Measurements from ENCODE around the gene ORC6.

Gene ORC6

GRCh38 chr16:46701615-46702014 is 12.2 kb downstream of the ORC6 start:
- no peak for DNase-seq (ENCODE audit: low read depth)

GRCh38 chr16:46702030-46702429 is 12.6 kb downstream of the ORC6 start:
- no peak for DNase-seq (ENCODE audit: low read depth)

GRCh38 chr16:46706642-46707041 is 17.2 kb downstream of the ORC6 start:
- no peak for DNase-seq (ENCODE audit: low read depth)

- DNase-seq (ENCODE audit: low read depth), result no peak
Measured at GRCh38 chr16:46709469-46710005, 20.1 kb downstream of the ORC6 start.

DNA sequence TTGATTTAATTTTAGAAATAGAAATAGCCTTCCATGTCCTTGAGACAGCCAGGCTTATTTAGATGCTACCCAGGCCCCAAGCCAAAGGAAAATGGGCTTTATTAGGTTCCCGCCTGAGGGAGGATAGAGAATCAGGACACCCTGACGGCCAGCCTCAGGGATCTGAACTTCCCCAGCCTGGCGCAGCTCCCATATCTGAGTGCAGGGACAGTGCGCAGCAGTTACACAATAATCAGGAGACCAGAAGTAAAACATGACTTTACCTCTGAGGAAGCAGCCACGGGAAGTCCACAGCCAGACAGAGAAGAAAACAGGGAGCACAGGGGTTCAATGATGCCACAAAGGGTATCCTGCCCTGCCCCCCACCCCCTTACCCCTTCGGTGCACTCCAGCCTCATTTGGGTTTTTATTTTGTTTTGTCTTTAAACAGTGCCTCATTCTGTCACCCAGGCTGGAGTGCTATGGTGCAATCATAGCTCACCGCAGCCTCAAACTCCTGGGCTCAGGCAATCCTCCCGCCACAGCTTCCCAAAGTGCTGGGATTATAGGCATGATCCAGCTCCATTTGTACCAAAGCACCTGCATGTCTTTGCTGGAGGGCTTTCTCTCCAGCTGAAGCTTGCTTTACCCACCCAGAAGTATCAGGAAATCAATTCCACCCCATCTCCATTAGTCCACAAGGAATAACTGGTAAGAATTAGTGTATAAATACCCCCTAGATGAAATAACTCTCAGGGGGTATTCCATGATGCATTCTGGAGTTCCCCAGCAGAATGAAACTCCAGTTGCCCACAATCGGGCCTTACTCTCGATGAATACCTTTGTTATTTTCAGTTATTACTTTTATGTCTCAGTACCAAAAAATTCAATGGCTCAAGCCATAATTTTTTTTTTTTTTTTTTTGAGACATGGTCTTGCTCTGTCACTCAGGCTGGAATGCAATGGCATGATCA is 21.9 kb downstream of the ORC6 start:
- no peak for DNase-seq (ENCODE audit: low read depth)

GRCh38 chr16:46712911-46713310 is 23.5 kb downstream of the ORC6 start:
- DNase-seq (ENCODE audit: low read depth), result no peak

DNA sequence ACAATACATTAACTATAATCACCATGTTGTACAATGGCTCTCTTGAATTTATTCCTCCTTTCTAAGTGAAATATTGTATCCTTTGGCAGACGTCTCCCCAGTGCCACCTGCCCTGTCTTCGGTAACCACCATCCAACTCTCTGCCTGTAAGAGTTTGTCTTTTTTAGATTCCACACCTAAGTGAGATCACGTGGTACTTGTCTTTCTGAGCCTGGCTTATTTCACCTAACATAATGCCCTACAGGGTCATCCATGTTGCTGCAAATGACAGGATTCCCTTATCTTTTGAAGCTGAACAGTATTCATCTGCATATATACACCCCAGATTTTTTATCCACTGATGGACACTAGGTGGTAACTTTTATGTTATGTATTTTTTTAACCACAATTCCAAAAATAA is 24.2 kb downstream of the ORC6 start:
- DNase-seq (ENCODE audit: low read depth), result no peak

DNA sequence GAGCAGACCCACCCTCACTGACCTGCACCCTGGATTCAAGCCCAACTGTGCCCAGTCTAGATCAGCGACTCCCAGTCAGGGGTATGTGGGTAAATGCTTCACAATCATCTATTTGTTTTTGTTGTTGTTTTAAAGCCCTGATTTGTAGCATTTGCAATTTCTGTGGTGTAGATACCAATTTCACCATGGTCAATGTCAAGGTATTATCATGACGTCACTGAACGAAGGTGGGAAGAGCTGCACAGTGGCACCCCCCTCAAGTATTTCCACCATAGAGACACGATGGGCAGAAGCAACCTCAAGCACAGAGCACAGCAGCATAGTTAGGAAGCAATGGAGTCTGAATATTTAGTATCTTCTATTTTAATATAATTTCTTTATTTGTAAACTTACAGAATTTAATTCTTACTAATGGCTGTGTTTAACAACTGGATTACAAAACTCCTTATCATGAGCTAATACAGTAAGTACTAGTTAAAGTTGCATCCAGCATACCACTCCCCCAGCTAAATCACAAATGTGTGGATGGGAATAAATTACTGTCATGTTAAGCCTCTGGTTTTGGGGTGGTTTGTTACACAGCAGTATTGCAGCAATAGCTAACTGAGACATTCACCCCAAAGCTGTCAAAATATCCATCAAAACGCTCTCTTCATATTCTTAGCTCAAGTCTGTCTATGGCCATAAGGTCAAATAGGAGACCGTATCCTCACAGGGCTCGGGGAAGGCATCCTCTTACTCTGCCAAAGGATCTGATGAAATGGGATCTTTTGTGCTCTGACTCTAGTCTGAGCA is 25.5 kb downstream of the ORC6 start:
- DNase-seq (ENCODE audit: low read depth), result no peak

- no peak for DNase-seq (ENCODE audit: low read depth)
Measured at GRCh38 chr16:46715769-46716305, 26.4 kb downstream of the ORC6 start.

GRCh38 chr16:46717692-46718091 is 28.2 kb downstream of the ORC6 start:
- DNase-seq (ENCODE audit: low read depth), result no peak

DNA sequence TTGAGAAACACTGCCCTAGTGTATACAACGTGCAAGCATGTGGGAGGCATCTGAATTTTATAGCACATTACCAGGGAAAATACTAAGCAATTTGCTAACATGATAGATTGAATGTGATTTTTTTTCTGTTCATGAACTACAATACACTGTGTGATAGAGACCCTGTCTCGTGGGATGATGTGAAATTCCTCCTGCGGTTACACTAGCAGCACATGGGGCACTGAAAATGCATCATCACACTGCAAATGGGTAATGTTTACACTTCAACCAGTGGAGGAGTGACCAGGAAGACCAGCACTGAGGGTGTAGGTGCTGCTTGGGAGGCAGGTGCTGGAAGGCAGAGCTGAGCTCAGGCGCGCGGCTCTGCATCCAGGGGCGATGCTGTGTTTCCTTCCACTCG is 28.8 kb downstream of the ORC6 start:
- DNase-seq (ENCODE audit: low read depth), result no peak

- no peak for DNase-seq (ENCODE audit: low read depth)
Measured at GRCh38 chr16:46719528-46719927, 30.1 kb downstream of the ORC6 start.

DNA sequence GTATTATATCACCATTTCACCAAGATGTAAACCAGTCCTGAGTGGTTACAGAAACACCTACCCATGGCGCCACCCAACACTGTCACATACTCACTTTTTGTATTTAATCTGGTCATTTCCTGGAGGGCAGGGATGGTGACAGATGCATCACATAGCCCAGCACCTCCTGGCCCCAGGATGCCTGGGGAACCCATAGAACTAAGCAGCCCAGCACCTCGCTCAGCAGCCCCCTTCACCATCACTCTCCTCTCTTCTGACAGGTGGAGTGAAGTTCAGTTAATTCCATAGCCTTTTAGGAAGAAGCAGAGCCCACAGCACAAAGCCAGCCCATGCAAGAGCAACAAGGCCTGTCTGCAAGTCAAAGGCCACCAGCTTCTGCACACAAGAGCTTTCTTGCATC is 31.2 kb downstream of the ORC6 start:
- DNase-seq (ENCODE audit: low read depth), result no peak

GRCh38 chr16:46721885-46722284 is 32.4 kb downstream of the ORC6 start:
- DNase-seq (ENCODE audit: low read depth), result no peak

DNA sequence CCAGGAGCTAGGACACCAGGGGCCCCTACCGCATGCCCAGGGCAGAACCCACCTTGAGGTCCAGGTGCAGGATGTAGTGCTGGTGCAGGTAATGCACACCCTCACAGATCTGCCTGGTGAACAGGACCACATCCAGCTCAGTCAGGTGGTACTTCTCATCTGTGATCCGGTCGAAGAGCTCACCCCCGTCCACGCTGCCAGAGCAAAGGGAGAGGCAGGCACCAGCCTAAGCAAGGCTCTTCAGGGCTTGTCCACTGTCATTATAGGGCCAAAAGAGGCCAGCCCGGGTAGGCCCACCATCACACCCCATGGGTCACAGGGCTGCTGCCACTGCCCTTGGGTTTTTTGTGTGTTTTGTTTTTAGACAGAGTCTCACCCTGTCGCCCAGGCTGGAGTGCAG is 37.7 kb downstream of the ORC6 start:
- no peak for DNase-seq (ENCODE audit: low read depth)

- DNase-seq (ENCODE audit: low read depth), result no peak
Measured at GRCh38 chr16:46727630-46728029, 38.2 kb downstream of the ORC6 start.

DNA sequence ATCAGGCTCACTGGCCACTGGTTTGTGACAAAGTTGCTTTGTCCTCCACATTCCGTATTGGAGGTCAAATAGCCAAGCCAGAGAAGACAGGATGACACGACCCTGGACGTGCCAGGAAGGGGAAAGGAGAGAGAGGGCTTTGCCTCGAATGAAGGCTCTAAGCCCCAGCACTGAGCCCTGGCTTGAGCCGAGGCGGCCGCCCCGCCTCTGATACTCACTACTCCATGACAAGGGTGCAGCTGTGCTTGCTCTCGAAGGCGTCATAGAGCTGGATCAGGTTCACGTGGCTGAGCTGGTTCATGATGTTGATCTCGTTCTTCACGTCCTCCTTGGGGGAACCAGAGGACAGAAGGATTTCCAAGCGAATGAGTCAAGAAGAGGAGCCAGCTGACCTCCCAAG is 39.3 kb downstream of the ORC6 start:
- DNase-seq (ENCODE audit: low read depth), result no peak

DNA sequence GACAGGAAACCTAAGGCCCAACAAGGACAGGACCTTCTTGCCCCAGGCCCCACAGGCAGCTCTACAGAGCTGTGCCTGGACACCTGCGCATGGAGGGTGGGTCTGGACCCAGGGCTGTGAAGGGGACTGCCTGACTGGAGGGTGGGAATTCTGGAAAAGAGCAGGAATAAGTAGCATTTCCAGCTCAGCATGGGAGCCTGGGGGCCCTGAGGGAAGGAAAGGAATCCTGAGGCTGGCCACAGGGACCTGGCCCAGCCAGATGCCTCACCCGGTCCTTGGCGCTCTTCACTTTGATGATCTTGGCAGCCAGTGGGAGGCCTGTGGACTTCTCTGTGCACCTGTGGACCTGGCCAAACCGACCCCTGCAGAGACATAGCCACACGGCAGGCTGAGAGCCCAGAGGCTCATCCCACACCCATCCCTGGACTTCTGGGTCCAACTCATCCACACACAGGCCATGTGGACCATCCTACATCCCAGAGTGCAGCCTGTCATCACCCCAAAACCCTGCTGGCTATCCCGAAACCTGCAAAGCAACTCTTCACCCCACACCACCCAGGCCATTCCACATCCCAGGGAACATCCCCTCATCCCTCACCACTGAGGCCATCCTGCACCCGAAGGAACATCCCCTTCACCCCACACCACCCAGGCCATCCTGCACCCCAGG is 40.0 kb downstream of the ORC6 start:
- DNase-seq (ENCODE audit: low read depth), result no peak

DNA sequence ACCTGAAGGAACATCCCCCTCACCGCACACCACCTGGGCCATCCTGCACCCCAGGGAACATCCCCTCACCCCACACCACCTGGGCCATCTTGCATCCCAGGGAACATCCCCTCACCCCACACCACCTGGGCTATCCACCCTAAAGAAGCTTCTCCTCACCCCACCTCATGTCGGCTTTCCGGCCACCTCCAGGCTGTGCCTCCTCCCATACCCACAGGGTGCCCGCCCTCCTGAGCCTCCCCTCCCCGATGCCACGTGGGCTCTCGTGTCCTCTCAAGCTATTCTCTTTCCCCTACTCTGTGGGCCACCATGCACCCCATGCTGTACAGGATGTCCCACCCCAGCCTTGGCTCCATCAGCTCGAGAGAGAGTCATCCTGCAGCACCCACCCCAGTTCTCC is 40.7 kb downstream of the ORC6 start:
- no peak for DNase-seq (ENCODE audit: low read depth)

DNA sequence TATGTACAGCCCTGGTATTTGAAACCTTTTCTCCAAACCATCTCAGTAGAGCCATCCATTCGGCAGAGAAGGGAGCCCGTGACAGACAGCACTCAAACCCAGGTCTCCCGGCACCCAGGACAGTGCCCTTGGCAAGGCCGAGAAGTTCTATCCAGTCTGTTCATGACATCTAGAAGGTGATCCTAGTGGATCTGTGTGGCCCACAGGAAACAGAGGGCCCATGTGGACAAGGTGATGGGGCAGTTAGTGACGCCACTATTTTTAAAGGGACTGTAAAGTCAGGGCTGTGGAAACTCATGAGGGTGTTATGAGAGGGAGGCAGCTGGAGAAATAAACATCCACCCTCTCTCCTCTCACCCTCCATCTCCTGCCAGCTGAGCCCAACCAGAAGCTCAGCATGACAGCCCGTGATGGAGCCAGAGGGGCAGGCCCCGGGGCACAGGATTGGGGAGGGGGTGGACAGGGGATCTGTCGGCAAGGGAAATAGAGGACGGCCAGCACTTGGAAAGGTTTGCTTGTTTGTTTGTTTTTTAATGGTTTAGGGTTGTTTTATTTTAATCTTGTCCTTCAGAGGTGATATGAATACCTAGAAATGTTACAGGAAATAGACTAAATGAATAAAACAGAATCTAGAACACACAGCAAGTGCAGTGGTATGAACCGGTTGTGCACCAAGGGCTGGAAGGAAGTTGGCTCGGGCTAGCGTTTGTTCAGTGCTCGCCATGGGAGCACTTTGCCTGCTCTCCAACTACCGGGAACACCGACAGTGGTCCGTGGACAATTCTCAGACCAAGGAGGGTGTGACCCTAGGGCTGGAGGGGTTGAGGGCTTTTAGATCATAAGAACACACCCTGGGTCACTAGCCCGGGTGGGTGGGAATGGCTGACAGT is 41.6 kb downstream of the ORC6 start:
- no peak for DNase-seq (ENCODE audit: low read depth)
